GM21576 (cell line): ENCODE measurements around the gene PI4KA.
"Not testable (repeated sequence)": the region's sequence is repeated elsewhere in the genome, so short reads cannot be mapped to it uniquely, and the experiment has no call there.

Source experiments
- ATAC-seq: cut with Tn5 transposase; IDR thresholded peaks from one replicate; pipeline ENCODE4 v1.9.1; 2021; ENCODE audit warnings: mild to moderate bottlenecking, moderate library complexity; ENCODE audit not compliant: unreplicated experiment

The PI4KA gene

GRCh38 chr22:20671409-20672081, 187.1 kb downstream of the PI4KA start:
- no peak for ATAC-seq

- ATAC-seq = not testable (repeated sequence)
Measured at GRCh38 chr22:20670457-20671261, 188.0 kb downstream of the PI4KA start.

- ATAC-seq = not testable (repeated sequence)
Measured at GRCh38 chr22:20669884-20670283, 188.7 kb downstream of the PI4KA start.

GRCh38 chr22:20669471-20669870, 189.1 kb downstream of the PI4KA start:
- not testable (repeated sequence) for ATAC-seq

GRCh38 chr22:20668769-20669168, 189.8 kb downstream of the PI4KA start:
- ATAC-seq = not testable (repeated sequence)

GRCh38 chr22:20668226-20668625, 190.4 kb downstream of the PI4KA start:
- ATAC-seq = not testable (repeated sequence)

GRCh38 chr22:20667548-20667947, 191.1 kb downstream of the PI4KA start:
- ATAC-seq = not testable (repeated sequence)

GRCh38 chr22:20666560-20666959, 192.1 kb downstream of the PI4KA start:
- no peak for ATAC-seq

GRCh38 chr22:20664594-20664959, 194.0 kb downstream of the PI4KA start:
- ATAC-seq = no peak

- ATAC-seq = no peak
Measured at GRCh38 chr22:20663941-20664593, 194.5 kb downstream of the PI4KA start.

- ATAC-seq = no peak
Measured at GRCh38 chr22:20663137-20663828, 195.3 kb downstream of the PI4KA start.

GRCh38 chr22:20662524-20663036, 196.0 kb downstream of the PI4KA start:
- ATAC-seq = not testable (repeated sequence)

GRCh38 chr22:20661473-20661872, 197.1 kb downstream of the PI4KA start:
- no peak for ATAC-seq

- ATAC-seq = no peak
Measured at GRCh38 chr22:20660441-20661054, 198.1 kb downstream of the PI4KA start.

- no peak for ATAC-seq
Measured at GRCh38 chr22:20659920-20660319, 198.7 kb downstream of the PI4KA start.

- ATAC-seq = no peak
Measured at GRCh38 chr22:20659258-20659657, 199.4 kb downstream of the PI4KA start.

- ATAC-seq = no peak
Measured at GRCh38 chr22:20658433-20659222, 200.0 kb downstream of the PI4KA start.

- ATAC-seq = no peak
Measured at GRCh38 chr22:20657963-20658362, 200.6 kb downstream of the PI4KA start.
